ENCODE data around the gene NBPF19. TPM values are rescaled to one million over a fixed set of nuclear protein-coding genes. Genes with fewer than 3 reads are reported as not detected.
"Not testable (repeated sequence)": the region's sequence is repeated elsewhere in the genome, so short reads cannot be mapped to it uniquely, and the experiment has no call there.

NBPF19 gene, protein sequence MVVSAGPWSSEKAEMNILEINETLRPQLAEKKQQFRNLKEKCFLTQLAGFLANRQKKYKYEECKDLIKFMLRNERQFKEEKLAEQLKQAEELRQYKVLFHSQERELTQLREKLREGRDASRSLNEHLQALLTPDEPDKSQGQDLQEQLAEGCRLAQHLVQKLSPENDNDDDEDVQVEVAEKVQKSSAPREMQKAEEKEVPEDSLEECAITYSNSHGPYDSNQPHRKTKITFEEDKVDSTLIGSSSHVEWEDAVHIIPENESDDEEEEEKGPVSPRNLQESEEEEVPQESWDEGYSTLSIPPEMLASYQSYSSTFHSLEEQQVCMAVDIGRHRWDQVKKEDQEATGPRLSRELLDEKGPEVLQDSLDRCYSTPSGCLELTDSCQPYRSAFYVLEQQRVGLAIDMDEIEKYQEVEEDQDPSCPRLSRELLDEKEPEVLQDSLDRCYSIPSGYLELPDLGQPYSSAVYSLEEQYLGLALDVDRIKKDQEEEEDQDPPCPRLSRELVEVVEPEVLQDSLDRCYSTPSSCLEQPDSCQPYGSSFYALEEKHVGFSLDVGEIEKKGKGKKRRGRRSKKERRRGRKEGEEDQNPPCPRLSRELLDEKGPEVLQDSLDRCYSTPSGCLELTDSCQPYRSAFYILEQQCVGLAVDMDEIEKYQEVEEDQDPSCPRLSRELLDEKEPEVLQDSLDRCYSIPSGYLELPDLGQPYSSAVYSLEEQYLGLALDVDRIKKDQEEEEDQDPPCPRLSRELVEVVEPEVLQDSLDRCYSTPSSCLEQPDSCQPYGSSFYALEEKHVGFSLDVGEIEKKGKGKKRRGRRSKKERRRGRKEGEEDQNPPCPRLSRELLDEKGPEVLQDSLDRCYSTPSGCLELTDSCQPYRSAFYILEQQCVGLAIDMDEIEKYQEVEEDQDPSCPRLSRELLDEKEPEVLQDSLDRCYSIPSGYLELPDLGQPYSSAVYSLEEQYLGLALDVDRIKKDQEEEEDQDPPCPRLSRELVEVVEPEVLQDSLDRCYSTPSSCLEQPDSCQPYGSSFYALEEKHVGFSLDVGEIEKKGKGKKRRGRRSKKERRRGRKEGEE (N-terminal part only)
- 10 to 100 TPM; 22.9 to 36.0 TPM for total RNA-seq

GRCh38 chr1:149474745-149475144 is at the start of gene NBPF19:
TSS of gene NBPF19 (plus strand) at chr1:149475045. CDS start at chr1:149475933, 888 bp downstream.
- not testable (repeated sequence) for H3K4me1 ChIP-seq (ENCODE audit: control insufficient read depth in 1 of 2, low read depth in 2 of 2); H3K9me3 ChIP-seq; DNase-seq (ENCODE audit: low spot score); H3K4me3 ChIP-seq; ATAC-seq (ENCODE audit: insufficient number of reproducible peaks, low FRiP score, low read depth); H3K27ac ChIP-seq; H3K27me3 ChIP-seq (replicated peaks; ENCODE audit: insufficient read depth); H3K36me3 ChIP-seq

- H3K27ac ChIP-seq; H3K4me3 ChIP-seq; DNase-seq (ENCODE audit: low spot score); H3K4me1 ChIP-seq (ENCODE audit: control insufficient read depth in 1 of 2, low read depth in 2 of 2); H3K36me3 ChIP-seq; ATAC-seq (ENCODE audit: insufficient number of reproducible peaks, low FRiP score, low read depth); H3K9me3 ChIP-seq; H3K27me3 ChIP-seq (replicated peaks; ENCODE audit: insufficient read depth): not testable (repeated sequence)
Measured at GRCh38 chr1:149428317-149428716, 46.5 kb upstream of the NBPF19 start.

- not testable (repeated sequence) for H3K27me3 ChIP-seq (replicated peaks; ENCODE audit: insufficient read depth); DNase-seq (ENCODE audit: low spot score); ATAC-seq (ENCODE audit: insufficient number of reproducible peaks, low FRiP score, low read depth); H3K9me3 ChIP-seq; H3K36me3 ChIP-seq; H3K4me1 ChIP-seq (ENCODE audit: control insufficient read depth in 1 of 2, low read depth in 2 of 2)
- Histone ChIP-seq H3K4me3 (peak overlapping the region; percentile 47), H3K27ac (peak overlapping the region in 1 of 2 donors; percentile 52)
Measured at GRCh38 chr1:149445451-149445850, 29.4 kb upstream of the NBPF19 start.

- H3K9me3 ChIP-seq; H3K36me3 ChIP-seq; H3K4me1 ChIP-seq (ENCODE audit: control insufficient read depth in 1 of 2, low read depth in 2 of 2); H3K27me3 ChIP-seq (replicated peaks; ENCODE audit: insufficient read depth); H3K4me3 ChIP-seq; DNase-seq (ENCODE audit: low spot score); ATAC-seq (ENCODE audit: insufficient number of reproducible peaks, low FRiP score, low read depth); H3K27ac ChIP-seq: not testable (repeated sequence)
Measured at GRCh38 chr1:149452196-149452595, 22.6 kb upstream of the NBPF19 start.

DNA sequence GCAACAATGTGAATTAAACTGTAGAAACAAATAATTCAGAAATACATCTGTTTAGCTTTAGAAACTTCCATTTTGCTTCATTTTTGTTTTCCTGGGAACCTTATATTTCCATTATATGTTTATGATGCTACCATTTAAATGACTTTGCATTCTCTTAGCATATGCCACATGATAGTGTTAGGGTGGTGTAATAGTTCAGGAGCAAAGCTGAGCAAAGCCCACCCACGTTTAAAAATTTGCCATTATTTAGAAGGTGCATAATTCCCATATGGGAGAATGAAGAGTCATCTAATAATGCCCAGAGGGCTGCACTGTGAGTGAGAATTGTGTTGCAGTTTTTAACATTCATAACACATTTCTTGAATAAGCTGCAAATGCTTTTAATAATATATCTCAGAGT is 22.2 kb upstream of the NBPF19 start:
- not testable (repeated sequence) for H3K9me3 ChIP-seq; ATAC-seq (ENCODE audit: insufficient number of reproducible peaks, low FRiP score, low read depth); H3K27me3 ChIP-seq (replicated peaks; ENCODE audit: insufficient read depth); DNase-seq (ENCODE audit: low spot score); H3K27ac ChIP-seq; H3K4me1 ChIP-seq (ENCODE audit: control insufficient read depth in 1 of 2, low read depth in 2 of 2); H3K4me3 ChIP-seq; H3K36me3 ChIP-seq

GRCh38 chr1:149558350-149558825 is 83.5 kb downstream of the NBPF19 start:
- not testable (repeated sequence) for DNase-seq (ENCODE audit: low spot score); H3K4me1 ChIP-seq (ENCODE audit: control insufficient read depth in 1 of 2, low read depth in 2 of 2); H3K27ac ChIP-seq; H3K9me3 ChIP-seq; H3K36me3 ChIP-seq; H3K27me3 ChIP-seq (replicated peaks; ENCODE audit: insufficient read depth); ATAC-seq (ENCODE audit: insufficient number of reproducible peaks, low FRiP score, low read depth)
- H3K4me3 ChIP-seq, result peak overlapping the region; percentile 71

DNA sequence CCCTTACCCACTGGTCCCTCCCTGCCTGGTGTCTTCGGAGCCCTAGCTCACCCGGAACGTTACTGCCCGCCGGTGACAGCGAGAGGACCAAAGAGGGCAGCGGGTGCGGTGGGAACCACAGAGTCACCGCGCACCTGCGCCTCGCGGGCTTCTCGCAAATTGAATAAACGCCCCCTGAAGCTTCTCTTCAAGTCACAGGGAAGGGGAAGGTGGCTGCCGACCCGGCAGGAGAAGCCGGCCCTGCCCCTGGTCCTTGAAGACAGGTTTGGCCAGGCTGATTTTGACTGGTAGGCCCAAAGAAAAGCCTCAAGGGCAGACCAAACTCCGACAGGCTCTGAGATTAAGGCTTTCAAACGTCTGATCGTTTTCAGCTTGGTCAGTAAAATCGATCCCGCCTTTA is 87.0 kb downstream of the NBPF19 start:
- ATAC-seq (ENCODE audit: insufficient number of reproducible peaks, low FRiP score, low read depth); H3K4me1 ChIP-seq (ENCODE audit: control insufficient read depth in 1 of 2, low read depth in 2 of 2): not testable (repeated sequence)

DNA sequence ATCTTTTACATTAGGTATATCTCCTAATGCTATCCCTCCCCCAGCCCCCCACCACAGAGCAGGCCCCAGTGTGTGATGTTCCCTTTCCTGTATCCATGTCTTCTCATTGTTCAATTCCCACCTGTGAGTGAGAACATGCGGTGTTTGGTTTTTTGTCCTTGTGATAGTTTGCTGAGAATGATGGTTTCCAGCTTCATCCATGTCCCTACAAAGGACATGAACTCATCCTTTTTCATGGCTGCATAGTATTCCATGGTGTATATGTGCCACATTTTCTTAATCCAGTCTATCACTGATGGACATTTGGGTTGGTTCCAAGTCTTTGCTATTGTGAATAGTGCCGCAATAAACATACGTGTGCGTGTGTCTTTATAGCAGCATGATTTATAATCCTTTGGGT is 90.6 kb downstream of the NBPF19 start:
- not testable (repeated sequence) for H3K9me3 ChIP-seq; H3K36me3 ChIP-seq; ATAC-seq (ENCODE audit: insufficient number of reproducible peaks, low FRiP score, low read depth); H3K27ac ChIP-seq; DNase-seq (ENCODE audit: low spot score); H3K27me3 ChIP-seq (replicated peaks; ENCODE audit: insufficient read depth); H3K4me1 ChIP-seq (ENCODE audit: control insufficient read depth in 1 of 2, low read depth in 2 of 2); H3K4me3 ChIP-seq

More for the DNA sequence above, 87.0 kb downstream of the NBPF19 start:
- H3K36me3 ChIP-seq; H3K4me3 ChIP-seq; H3K27ac ChIP-seq; H3K27me3 ChIP-seq (replicated peaks; ENCODE audit: insufficient read depth); DNase-seq (ENCODE audit: low spot score); H3K9me3 ChIP-seq: not testable (repeated sequence)

DNA sequence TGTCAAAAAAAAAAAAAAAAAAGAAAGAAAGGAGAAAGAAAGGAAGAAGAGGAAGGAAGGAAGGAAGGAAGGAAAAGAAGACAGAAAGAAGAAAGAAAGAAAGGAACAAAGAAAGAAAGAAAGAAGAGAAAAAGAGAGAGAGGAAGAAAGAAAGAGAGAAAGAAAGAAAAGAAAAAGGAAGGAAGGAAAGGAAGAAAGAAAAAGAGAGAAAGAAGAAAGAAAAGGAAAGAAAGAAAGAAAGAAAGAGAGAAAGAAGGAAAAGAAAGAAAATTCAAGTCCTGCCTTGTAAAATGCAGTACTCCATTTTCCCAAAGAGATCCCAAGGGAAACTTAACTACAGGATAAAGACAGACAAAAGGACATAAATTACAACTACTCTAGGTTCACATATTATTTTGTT is 97.9 kb downstream of the NBPF19 start:
- not testable (repeated sequence) for H3K4me3 ChIP-seq; DNase-seq (ENCODE audit: low spot score); H3K4me1 ChIP-seq (ENCODE audit: control insufficient read depth in 1 of 2, low read depth in 2 of 2); ATAC-seq (ENCODE audit: insufficient number of reproducible peaks, low FRiP score, low read depth); H3K27ac ChIP-seq; H3K27me3 ChIP-seq (replicated peaks; ENCODE audit: insufficient read depth); H3K36me3 ChIP-seq; H3K9me3 ChIP-seq

DNA sequence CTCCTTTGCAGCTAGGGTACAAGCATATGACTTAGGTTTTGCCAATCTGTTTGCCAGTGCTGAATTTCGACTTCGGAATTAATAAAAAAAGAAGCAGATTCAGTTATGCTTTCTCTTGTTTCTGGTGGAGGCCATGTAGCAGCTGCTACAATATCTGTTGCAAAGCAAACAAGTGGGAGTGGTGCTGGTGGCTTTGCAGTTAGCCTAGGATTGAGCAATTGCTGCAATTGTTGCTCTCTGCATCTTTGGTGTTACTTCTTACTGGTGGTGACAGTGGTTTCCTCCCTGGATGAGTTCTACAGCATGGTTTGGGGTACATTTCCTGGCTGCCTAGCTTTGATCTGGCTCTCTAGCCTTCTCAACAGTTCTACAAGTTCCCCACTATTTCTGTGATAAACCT is 110.7 kb downstream of the NBPF19 start:
- not testable (repeated sequence) for DNase-seq (ENCODE audit: low spot score); H3K4me3 ChIP-seq; H3K27ac ChIP-seq; H3K36me3 ChIP-seq; H3K9me3 ChIP-seq; H3K4me1 ChIP-seq (ENCODE audit: control insufficient read depth in 1 of 2, low read depth in 2 of 2); H3K27me3 ChIP-seq (replicated peaks; ENCODE audit: insufficient read depth); ATAC-seq (ENCODE audit: insufficient number of reproducible peaks, low FRiP score, low read depth)
